Activated T-cell treated with anti-CD3 and anti-CD28 coated beads, Interleukin-2, amount 50 U/mL, for 1 hour (primary cell): Measurements from ENCODE around the gene COL4A1.
A peak's percentile ranks its signal among the peaks of the same experiment; 100 is the strongest.

Source experiments
- DNase-seq: peaks from one replicate; pipeline ENCODE4 v3.0.0-alpha.2; 2020

Gene COL4A1

DNA sequence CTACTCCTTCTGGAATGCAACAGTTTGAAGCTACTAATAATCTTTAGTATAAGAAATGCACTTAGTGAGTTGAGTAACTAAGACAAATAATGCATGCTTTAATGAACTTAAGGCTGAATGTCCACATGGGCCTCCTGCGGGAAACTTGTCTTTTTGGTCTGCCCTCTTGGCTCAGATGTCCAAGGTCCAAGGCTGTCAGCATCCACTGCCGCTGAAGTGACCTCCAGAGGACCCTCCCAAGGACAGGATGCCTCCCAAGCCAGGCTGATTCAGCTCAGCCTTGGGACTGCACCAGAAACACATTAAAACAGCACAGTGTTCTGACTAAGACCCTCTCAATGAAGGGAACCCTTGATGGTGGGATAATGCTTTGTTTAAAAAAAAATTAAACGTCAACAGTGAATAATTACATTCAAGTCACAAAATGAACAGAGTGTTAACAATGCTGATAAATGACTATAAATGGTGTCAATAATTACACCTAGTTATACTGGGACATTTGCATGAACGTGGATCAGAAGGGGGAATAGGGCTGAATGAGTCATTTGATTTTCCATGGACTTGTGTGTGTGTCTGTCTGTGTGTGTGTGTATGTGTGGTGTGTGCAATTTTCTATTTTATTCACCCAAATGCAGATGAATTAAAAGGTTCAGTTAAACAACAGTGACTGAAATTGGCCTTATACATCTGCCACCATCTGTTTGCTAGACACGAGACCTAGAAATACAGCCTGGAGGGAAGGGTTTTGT lies 150.5 kb downstream of the COL4A1 start:
- no peak for DNase-seq

DNA sequence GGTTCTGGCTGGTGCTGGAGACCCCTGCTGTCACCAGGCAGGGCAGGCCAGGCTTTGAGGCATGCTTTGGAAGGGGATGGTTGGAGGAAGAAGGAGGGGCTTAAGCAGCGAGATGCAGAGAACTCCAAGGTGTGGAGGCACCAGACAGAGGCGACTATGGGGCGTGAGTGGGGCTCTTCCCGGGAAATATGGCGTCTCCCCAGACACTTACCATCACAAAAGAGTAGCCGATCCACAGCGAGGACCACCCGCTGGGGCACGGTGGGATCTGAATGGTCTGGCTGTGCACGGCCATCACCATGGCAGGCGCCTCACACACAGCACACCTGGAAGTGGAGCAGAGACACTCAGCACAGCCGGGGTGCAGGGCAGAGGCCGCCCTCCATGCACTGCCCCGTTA lies 151.9 kb downstream of the COL4A1 start:
- DNase-seq, result no peak

DNA sequence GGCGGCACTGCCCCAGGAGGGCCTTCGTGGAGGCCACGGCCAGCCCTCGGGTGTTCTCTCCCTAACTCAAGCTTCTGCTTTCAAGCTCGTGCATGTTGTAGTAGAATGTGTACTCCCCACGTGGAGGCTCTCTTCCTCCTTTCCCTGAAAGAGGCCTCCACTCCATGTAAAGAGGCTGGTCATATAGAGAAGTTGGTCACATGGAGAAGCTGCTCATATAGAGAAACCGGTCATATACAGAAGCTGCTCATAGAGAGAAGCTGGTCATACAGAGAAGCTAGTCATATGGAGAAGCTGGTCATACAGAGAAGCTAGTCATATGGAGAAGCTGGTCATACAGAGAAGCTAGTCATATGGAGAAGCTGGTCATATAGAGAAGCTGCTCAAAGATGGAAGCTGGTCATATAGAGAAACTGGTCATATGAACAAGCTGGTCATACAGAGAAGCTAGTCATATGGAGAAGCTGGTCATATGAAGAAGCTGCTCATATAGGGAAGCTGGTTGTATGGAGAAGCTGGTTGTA lies 152.5 kb downstream of the COL4A1 start:
- no peak for DNase-seq

DNA sequence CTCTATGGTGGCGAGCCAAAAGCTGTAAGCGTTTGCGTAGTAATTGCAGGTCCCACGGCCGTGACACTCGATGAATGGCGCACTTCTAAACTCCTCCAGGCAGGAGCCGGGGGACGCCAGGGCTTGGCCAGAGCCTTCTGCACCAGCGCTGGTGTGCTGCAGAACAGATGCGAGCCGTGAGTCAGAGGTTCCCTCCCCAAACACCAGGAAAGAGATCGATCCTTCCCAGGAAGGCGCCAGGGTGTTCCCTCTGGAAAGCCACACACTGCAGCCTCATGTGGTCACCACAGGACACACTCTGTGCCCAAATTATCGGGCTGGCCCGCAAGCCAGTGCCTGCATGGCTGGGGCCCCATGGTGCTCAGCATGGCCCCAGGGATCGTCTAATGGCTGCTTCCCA lies 154.6 kb downstream of the COL4A1 start:
- no peak for DNase-seq

DNA sequence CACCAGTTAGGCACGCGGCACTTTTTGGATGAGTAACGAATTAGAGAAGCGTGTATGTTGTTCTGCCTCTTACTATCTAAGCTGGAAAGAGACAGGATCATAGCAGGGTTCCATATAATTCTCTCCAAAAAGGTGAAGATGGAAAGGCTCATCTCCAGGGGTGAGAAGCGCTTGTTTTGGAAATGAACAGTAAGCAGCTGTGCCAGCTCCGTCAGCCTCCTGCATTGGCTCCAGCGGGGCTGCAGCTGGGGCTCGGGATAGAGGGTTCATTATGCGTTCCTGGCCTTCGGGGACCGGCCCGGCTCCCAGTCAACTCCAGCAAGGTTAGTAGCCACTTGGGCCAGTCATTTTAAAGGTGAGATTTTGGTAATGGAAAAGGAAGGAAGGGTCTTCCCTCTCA lies 155.5 kb downstream of the COL4A1 start:
- no peak for DNase-seq

DNA sequence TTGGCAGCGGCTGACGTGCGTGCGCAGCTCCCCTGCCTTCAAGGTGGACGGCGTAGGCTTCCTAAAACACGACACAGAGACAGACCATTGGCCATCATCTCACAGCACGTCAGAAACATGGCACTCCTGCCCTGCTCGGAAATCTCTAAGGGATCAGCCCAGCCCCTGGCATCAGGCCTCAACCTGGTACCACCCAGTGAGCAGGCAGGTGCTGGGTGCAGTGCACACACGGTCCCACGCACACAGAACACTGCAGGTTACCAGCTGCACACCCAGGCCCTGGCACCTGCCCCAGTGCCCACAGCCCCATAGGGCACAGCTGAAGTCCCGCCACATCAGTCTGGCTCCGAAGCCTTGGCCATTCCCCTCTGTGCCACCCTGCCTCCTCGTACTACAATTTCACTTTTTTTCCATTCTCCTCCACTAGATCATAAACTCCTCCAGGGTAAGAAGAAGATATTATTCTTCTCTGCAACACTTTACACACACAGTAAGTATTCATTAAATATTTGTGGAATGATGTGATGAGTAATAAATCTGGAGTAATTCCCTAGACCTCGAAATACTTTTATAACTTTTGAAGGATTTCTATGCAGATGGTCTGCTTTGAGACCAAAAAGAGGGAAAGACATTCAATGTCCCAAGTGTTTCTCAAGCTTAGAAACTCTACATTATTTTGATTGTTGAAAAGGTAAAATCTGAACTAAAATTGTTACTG lies 156.4 kb downstream of the COL4A1 start:
- no peak for DNase-seq

DNA sequence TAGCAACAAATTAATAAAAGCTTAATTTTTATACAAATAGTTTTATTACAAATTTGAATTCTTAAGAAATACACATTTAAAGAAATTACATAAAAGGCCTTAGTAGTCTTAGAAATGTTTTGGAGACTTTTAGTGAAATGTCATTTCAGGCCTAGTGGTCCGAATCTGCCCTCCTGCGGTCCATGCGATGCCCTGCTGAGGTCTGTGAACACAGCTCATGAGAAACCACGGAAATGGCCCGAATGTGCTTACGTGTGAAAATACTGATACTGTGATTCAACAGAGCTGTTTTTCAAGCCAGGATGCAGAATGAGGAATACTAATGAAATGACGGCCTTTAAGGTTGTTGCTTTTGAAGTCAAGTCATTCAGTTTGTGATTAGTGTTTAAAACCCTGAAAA lies 157.9 kb downstream of the COL4A1 start:
- DNase-seq, result no peak

DNA sequence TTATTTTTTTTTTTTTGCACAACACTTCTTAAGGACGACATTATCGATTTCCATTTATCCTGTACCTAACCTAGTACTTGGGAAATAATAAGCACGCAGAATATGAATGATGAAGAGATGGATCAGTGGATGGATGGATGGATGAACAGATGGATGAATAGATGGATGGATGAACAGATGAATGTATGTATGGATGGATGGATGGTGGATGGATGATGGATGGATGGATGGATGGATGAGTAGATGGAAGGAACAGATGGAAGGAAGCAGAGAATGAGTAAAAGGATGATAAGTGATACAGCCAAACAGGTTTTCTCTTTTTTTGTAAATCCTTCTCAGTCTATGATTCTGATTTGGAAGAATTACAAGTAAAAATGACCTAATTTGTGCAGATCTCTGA lies 166.9 kb downstream of the COL4A1 start:
- DNase-seq, result no peak

DNA sequence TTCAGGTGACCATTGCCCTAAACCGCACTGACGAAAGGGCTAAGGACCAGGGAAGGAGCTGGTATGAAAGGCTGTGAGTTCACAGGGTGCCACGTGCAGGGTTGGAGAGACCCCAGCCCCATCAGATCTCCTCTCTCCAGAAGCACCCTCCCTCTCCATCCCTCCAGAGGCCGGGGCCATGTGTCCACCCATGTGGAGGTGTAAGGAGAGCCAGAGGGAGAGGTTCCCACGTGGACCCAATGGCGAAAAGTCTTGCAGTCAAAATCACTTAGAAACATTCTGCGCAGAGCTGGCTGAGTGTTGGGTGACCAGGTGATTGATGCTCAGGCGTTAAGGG lies 168.3 kb downstream of the COL4A1 start:
- DNase-seq, result no peak

DNA sequence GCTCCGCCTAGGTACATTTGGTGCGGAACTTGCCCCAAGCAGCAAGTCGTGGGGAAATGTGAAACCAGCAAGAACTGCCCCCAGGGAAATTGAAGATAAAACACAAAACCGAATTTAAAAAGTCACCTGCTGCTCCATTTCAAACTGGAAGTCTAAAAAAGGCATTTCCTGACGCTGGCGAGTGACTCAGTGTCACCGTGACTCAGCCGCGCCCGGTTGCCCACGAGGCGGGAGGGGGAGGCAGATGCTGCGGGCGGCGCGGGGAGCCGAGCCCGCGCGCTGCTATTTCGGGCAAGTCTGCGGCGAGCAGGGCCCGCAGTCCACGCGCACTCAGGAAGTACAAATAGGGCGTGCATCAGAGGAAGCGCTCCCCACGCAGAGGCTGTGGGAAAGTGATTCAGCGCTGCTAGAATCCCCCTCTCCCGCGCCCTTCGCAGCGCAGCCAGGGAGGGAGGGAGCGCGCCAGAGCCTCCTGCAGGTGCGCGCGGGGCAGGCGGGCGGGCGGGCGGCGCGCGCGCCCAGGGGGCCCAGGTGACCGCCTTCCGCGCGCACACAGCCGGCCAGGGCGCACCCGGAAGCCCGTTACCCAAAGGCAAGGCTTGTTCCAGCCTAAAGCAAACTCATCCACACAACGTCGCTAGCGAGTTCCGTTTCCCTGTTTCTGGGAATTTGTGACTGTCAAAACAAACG lies 168.8 kb downstream of the COL4A1 start:
- peak; percentile 38 for DNase-seq

DNA sequence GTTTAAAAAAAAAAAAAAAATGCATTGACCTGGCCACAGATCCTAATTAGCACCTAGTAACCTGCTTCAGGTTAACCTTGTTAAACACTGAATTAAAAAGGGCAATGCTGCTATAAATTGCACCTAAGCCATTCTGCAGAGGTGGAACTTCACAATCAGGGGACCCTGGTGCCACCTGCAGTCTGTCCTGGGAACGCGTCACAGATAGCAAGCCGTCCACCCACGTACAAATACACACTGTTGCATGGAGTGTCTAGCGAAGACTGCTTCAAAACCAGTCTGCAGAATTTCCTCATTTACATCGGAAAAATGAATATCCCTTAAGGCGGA lies 169.3 kb downstream of the COL4A1 start:
- no peak for DNase-seq

DNA sequence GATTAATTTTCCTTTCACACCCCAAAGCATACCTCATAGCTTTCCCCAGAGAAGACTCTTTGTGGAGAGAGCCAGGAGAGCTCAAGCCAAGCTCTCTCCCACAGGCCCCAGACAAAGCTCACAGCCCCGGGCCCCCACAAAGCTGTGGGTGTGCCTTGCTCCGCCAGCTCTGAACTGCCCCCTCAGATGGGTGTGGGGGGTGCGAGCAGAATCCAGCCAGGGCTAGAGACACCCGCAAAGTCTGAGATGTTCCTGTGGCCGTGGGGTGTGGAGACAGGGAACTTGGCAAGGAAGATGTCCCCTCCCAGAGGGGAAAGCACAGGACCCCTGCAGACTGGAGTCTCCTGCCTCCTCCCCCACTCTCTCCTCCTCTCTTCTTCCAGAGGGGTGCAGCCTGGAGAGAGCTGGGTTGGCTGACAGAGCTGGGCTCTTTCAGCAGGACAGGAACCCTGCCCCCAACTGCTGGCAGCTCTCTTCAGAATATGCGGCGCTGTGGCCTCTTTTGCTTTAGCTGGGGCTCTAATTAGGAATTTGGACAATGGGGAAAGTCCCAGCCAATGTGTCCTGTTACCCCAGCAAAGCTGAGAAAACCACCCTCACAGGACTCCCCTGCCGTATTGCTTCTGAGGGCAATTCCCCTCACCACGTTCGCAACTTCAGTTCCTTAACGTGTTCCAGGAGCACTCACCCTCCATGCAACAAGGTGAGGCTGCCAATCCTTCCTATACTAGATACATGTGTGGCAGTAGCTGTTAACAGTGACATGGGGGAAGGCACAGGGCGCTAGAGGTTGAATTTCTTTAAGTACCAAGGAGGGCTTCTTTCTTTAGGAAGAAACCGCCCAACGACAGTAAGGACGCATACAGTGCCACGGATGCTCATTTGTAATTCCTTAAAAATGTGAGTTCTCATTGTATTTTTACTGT lies 170.0 kb downstream of the COL4A1 start:
- no peak for DNase-seq

DNA sequence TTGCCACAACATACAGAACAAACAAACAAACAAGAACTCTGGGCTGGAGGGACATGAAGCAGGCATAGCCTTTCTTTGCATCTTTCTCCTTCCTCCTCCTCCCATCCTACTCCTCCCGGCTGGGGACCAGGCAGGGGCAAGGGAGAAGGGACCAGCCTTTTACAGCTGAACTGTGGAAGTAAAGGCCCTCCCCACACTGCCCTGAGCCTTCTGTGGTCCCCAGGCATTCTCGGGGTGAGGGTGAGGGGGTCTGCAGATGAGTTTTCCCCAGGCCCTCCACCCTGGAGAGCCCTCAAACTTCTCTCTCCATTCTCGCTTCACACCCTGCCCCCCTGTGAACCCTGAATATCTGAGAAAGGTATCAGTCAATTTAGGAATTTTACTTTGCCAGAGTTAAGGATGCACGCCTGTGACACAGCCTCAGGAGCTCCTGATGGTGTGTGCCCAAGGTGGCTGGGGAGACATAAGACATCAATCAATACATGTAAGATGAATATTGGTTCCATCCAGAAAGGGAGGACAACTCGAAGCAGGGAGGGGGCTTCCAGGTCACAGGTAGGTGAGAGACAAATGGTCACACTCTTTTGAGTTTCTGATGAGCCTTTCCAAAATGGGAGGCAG lies 170.9 kb downstream of the COL4A1 start:
- DNase-seq, result no peak

DNA sequence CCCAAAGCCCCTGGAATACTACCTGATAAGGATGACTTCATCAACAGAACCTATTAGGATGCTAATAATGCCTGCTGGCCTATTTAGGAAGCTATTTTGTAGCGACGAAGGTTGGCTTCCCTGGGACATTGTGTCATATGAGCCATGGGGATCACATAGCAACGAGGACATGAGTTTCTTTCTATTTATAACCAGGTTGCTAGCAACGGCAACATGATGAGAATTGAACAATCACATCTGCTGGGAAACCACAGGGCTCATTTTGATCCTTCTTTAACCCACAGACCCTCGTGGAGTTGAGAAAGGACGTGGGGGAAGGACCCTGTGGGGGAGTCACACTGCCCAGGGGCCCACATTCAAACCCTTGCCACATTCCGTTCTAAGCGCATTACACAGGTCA lies 172.2 kb downstream of the COL4A1 start:
- no peak for DNase-seq

DNA sequence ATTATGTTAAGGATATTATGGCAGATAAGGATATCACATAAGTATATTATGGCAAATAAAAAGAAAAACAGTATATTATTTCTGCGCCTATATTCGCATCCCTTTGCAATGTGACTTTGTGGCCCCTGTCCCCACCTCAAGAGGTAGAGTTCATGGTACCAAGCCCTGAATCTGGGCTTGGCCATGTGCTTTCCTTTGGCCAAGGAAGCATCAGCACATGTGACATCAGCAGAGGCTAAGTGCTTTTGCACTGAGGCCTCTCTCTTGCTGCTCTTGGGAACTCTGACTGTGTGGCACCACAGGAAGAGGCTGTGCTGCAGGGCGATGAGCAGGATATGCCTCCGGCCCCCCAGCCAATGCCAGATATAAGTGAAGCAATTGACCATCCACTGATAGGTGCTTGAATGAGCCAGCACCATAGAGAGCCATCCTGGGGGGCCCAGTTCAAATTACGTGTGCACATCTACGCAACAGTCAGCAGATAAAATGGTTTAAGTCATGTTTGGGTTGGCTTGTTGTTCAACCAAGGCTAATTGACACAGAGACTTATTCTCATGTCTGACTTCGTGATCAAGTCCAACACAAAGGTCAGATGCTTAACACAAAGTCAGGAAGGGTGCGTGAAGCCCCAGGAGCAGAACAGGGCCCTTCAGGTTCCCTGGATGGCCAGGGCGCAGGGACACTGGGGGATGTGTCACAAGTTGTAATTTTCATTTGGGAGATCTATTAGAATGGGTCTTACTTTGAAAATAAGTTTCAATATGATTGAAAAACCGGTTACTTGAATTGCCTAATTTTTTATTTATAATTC lies 173.3 kb downstream of the COL4A1 start:
- DNase-seq, result no peak

DNA sequence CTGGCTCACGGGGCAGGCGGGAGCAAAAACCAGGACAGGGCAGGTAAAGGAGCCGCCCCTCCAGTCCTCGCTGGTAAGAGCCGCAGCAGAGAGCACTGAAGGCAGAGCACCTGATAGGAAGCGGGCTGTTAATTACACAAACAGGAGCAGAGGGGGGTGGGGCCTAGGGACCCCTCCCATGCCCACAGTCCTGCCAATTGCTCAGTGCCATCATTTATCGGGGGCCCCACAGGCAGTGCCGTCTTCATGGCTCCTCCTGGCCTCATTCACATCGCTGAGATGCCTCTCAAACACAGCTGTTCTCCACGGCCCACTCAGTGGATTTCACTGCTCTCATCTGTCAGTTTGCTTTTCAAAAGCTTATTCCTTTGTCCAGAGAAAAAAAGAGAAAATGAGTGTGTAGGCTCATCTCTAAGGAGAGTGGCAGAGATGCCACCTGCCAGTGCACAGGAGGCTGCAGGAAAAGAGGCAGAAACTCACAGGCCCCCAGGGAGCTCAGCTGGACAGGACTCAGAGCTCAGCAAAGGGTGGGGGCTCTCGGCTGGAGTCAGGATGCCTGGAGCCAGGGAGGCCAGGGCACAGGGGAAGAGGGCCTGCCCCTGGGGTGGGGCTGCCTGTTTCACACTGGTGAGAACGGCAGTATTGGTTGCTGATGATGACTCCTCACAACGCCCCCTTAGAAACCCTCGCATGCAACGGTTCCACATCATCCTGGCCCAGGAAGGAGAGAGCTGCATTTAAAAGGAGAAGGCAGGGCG lies 174.6 kb downstream of the COL4A1 start:
- DNase-seq, result no peak

DNA sequence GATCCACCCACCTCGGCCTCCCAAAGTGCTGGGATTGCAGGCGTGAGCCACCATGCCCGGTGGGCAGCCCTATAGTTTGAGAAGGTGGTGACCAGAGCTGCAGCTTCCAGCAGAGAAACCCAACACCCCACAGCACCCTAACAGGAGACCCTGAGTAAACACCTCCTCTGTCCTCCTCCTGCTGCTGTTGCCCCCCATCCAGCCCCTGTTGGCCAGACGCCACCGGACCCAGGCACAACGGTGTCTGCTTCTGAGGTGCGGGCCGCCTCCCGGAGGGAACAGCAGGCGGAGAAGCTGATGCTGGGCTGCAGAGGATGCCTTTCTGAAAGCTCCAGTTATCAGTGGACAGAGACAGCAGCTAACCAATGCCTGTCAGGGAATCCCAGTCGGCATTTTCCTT lies 175.5 kb downstream of the COL4A1 start:
- no peak for DNase-seq

DNA sequence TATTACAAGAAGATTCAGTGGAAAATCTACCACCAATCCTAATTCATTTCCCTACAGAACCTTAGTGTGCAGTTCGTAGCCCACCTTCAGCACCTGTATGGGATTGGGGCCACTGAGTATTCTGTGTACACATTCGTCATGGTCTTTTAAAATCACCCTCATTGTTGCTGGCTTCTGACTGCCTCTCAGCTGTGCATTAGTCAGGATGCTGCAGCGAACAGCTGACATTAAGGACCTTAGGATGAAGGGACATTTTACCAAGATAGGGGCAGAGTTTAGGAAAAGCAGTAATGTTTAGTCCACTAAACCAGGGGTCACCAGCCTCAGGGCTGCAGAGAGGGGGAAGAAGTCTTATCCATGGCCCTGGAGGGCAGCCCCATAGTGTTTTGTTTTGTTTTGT lies 176.5 kb downstream of the COL4A1 start:
- no peak for DNase-seq

DNA sequence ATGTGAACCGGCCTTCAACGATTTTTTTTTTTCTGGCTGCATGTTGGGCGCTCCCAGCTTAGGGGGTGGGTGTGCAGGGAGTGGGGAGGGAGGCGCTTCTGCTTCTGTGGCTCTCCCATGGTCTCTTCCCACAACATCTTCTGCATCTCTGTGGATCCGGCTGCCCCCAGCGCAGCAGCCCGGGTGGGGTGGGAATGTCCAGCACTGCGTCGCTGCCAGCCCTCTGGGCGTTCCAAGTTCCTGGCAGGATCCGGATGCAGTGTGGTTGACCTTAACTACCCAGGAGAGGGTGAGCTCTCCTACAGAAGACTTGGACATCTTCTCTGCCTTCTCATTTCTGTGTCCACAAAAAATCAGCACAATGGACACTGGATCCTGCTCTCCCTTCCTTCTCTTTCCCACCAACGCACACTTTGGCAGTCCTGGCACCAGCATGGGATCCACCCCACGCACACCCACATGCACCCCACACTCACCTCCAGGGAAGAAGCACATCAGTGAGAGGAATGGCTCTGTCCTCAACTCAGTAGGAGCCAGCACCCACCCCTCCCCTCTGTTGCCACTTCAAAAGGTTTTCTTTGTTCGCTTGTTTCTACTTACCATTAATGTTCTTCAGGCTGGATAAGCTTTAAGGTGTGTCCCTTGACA lies 177.3 kb downstream of the COL4A1 start:
- DNase-seq, result no peak

DNA sequence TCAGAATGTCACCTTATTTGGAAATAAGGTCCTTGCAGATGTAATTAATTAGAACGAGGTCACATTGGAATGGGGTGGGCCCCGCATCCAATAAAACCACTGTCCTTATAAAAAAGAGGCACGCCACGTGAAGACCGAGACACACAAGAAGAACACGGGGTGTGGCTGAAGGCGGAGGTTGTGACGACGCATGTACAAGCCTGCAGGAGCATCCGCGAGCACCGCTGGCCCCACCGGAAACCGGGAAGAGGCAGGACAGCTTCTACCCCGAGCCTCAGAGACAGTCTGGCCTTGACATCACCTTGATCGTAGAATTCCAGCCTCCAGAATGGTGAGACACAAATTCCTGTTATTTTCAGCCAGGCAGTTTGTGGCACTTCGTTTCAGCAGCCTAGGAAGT lies 177.9 kb downstream of the COL4A1 start:
- DNase-seq, result no peak
